Endothelial cell (in vitro differentiated cells): ENCODE results near the gene KCNH5. TPM values are rescaled to one million over a fixed set of nuclear protein-coding genes. Genes with fewer than 3 reads are reported as not detected.
"Not testable (repeated sequence)": the region's sequence is repeated elsewhere in the genome, so short reads cannot be mapped to it uniquely, and the experiment has no call there.

Source experiments
- DNase-seq: peaks from one replicate; pipeline ENCODE4 v3.0.0; 2021; ENCODE audit warnings: low spot score
- H3K27ac Mint-ChIP-seq: one replicate; pipeline ENCODE4 v1.8.0; 2021; ENCODE audit warnings: mixed read lengths, inconsistent platforms; ENCODE audit not compliant: unreplicated experiment
- H3K27me3 Mint-ChIP-seq: one replicate; pipeline ENCODE4 v1.8.0; 2021; ENCODE audit warnings: mild to moderate bottlenecking, moderate library complexity, mixed read lengths, inconsistent platforms; ENCODE audit not compliant: unreplicated experiment
- H3K36me3 Mint-ChIP-seq: one replicate; pipeline ENCODE4 v1.8.0; 2021; ENCODE audit warnings: mild to moderate bottlenecking, low read depth, mixed read lengths, inconsistent platforms; ENCODE audit not compliant: unreplicated experiment
- H3K4me1 Mint-ChIP-seq: one replicate; pipeline ENCODE4 v1.8.0; 2021; ENCODE audit warnings: mild to moderate bottlenecking, mixed read lengths, inconsistent platforms; ENCODE audit not compliant: unreplicated experiment
- H3K4me3 Mint-ChIP-seq: one replicate; pipeline ENCODE4 v1.8.0; 2021; ENCODE audit warnings: mild to moderate bottlenecking, mixed read lengths, inconsistent platforms; ENCODE audit not compliant: unreplicated experiment
- H3K9me3 Mint-ChIP-seq: one replicate; pipeline ENCODE4 v1.8.0; 2021; ENCODE audit warnings: mixed read lengths, inconsistent platforms; ENCODE audit not compliant: unreplicated experiment
- CTCF ChIP-seq: fragments of 200-600 bp; sonication (generic); IDR thresholded peaks from one replicate; pipeline ENCODE4 v1.5.0; 2021; ENCODE audit warnings: antibody characterized with exemption; ENCODE audit not compliant: unreplicated experiment
- total RNA-seq: library from RNA; stranded (reverse); fragmentation: NEBNext Ultra II Directional; extraction: Animal tissue kit (Norgen Biotek cat#: 25700); gene quantifications from one replicate; pipeline ENCODE4 v1.2.1, GENCODE V29; 2021; ENCODE audit not compliant: unreplicated experiment

The KCNH5 gene
- total RNA-seq, 1 donor from 2014 or later, result 0.13 TPM

GRCh38 chr14:62763951-62764350, 281.3 kb downstream of the KCNH5 start:
- H3K4me3 Mint-ChIP-seq, result no peak overlapping the region
- H3K27me3 Mint-ChIP-seq, result peaks cover 2% of the 10 kb centered on the region
- H3K36me3 Mint-ChIP-seq, result no peaks in the 10 kb centered on the region
- no peaks in the 10 kb centered on the region for H3K4me1 Mint-ChIP-seq
- DNase-seq, result no peak
- no peak for TF ChIP-seq CTCF
- H3K27ac Mint-ChIP-seq, result no peak overlapping the region
- H3K9me3 Mint-ChIP-seq, result no peaks in the 10 kb centered on the region

- Mint-ChIP-seq H3K4me1 (no peaks in the 10 kb centered on the region), H3K9me3 (no peaks in the 10 kb centered on the region), H3K4me3 (no peak overlapping the region), H3K27me3 (peaks cover 2% of the 10 kb centered on the region), H3K36me3 (no peaks in the 10 kb centered on the region), H3K27ac (no peak overlapping the region)
- no peak for TF ChIP-seq CTCF
- no peak for DNase-seq
These were observed 285.5 kb downstream of the KCNH5 start for GRCh38 chr14:62759796-62760195.

- H3K4me1 Mint-ChIP-seq, H3K9me3 Mint-ChIP-seq, H3K4me3 Mint-ChIP-seq, H3K27ac Mint-ChIP-seq, DNase-seq, H3K36me3 Mint-ChIP-seq, H3K27me3 Mint-ChIP-seq: not testable (repeated sequence)
These were observed 298.4 kb downstream of the KCNH5 start for GRCh38 chr14:62746881-62747280.

GRCh38 chr14:62745496-62745895, 299.8 kb downstream of the KCNH5 start:
- no peaks in the 10 kb centered on the region for H3K27me3 Mint-ChIP-seq
- H3K27ac Mint-ChIP-seq, result no peak overlapping the region
- no peaks in the 10 kb centered on the region for H3K9me3 Mint-ChIP-seq
- H3K4me1 Mint-ChIP-seq, result peaks cover 2% of the 10 kb centered on the region
- no peak overlapping the region for H3K4me3 Mint-ChIP-seq
- no peak for DNase-seq
- no peak for TF ChIP-seq CTCF
- no peaks in the 10 kb centered on the region for H3K36me3 Mint-ChIP-seq

GRCh38 chr14:62743560-62743959, 301.7 kb downstream of the KCNH5 start:
- Mint-ChIP-seq H3K27ac (no peak overlapping the region), H3K4me3 (no peak overlapping the region), H3K9me3 (no peaks in the 10 kb centered on the region), H3K4me1 (peaks cover 2% of the 10 kb centered on the region), H3K27me3 (no peaks in the 10 kb centered on the region), H3K36me3 (no peaks in the 10 kb centered on the region)
- no peak for DNase-seq
- no peak for TF ChIP-seq CTCF

- no peak overlapping the region for H3K27ac Mint-ChIP-seq
- no peak for TF ChIP-seq CTCF
- no peaks in the 10 kb centered on the region for H3K9me3 Mint-ChIP-seq
- peaks cover 2% of the 10 kb centered on the region for H3K4me1 Mint-ChIP-seq
- DNase-seq, result no peak
- no peaks in the 10 kb centered on the region for H3K36me3 Mint-ChIP-seq
- no peak overlapping the region for H3K4me3 Mint-ChIP-seq
- H3K27me3 Mint-ChIP-seq, result no peaks in the 10 kb centered on the region
These were observed 302.1 kb downstream of the KCNH5 start for GRCh38 chr14:62743118-62743517.
